ENCODE results near the gene EXOSC10.

Gene EXOSC10

DNA sequence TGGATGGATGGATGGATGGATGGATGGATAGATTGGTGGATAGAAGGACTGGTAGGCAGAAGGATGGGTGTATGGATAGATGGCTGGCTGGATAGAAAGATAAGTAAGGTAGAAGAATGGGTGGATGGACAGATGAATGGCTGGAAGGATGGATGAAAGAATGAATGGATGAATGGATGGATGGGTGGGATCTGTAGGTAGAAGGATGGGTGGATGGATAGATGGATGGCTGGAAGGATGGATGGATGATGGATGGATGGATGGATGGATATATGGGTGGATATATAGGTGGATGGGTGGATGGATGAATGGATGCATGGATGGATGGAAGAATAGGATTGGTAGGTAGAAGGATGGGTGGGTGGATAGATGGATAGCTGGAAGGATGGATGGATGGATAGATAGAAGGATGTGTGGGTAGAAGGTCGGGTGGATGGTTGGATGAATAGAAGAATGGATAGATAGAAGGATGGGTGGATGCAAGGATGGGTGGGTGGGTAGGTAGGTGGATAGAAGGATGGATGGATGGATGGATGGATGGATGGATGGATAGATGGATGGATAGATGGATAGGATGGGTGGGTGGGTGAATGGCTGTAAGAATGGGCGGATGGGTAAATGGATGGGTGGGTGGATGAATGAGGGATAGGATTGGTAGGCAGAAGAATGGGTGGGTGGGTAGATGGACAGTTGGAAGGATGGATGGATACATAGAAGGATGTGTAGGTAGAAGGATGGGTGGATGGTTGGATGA, 60.1 kb downstream of the EXOSC10 start (continued):
- no peak for TF ChIP-seq ZNF670 (tag by site-specific recombination; IDR thresholded peaks at IDR 0.05; ENCODE audit: low read depth)
- no peak for TF ChIP-seq ZNF624 (tag by site-specific recombination; IDR thresholded peaks at IDR 0.05)
- no peak for TF ChIP-seq ZNF157 (tag by site-specific recombination; IDR thresholded peaks at IDR 0.05)
- TF ChIP-seq, protein P1, sequence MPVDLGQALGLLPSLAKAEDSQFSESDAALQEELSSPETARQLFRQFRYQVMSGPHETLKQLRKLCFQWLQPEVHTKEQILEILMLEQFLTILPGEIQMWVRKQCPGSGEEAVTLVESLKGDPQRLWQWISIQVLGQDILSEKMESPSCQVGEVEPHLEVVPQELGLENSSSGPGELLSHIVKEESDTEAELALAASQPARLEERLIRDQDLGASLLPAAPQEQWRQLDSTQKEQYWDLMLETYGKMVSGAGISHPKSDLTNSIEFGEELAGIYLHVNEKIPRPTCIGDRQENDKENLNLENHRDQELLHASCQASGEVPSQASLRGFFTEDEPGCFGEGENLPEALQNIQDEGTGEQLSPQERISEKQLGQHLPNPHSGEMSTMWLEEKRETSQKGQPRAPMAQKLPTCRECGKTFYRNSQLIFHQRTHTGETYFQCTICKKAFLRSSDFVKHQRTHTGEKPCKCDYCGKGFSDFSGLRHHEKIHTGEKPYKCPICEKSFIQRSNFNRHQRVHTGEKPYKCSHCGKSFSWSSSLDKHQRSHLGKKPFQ (tag by site-specific recombination; IDR thresholded peaks at IDR 0.05) = no peak
- TF ChIP-seq, protein P2, sequence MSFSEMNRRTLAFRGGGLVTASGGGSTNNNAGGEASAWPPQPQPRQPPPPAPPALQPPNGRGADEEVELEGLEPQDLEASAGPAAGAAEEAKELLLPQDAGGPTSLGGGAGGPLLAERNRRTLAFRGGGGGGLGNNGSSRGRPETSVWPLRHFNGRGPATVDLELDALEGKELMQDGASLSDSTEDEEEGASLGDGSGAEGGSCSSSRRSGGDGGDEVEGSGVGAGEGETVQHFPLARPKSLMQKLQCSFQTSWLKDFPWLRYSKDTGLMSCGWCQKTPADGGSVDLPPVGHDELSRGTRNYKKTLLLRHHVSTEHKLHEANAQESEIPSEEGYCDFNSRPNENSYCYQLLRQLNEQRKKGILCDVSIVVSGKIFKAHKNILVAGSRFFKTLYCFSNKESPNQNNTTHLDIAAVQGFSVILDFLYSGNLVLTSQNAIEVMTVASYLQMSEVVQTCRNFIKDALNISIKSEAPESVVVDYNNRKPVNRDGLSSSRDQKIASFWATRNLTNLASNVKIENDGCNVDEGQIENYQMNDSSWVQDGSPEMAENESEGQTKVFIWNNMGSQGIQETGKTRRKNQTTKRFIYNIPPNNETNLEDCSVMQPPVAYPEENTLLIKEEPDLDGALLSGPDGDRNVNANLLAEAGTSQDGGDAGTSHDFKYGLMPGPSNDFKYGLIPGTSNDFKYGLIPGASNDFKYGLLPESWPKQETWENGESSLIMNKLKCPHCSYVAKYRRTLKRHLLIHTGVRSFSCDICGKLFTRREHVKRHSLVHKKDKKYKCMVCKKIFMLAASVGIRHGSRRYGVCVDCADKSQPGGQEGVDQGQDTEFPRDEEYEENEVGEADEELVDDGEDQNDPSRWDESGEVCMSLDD (tag by site-specific recombination; IDR thresholded peaks at IDR 0.05) = no peak
- TF ChIP-seq ZNF266 (tag by site-specific recombination; IDR thresholded peaks at IDR 0.05; ENCODE audit: low read depth) = 0 out of 2 replicates have a peak, but pooled peaks have one; percentile 28
- TF ChIP-seq ZNF544 (tag by site-specific recombination; IDR thresholded peaks at IDR 0.05) = no peak
- TF ChIP-seq ZBTB8A (tag by site-specific recombination; IDR thresholded peaks at IDR 0.05) = no peak
- no peak for TF ChIP-seq ZNF121 (tag by site-specific recombination; IDR thresholded peaks at IDR 0.05)
- no peak for TF ChIP-seq HOXA7 (CRISPR knock-in tag; IDR thresholded peaks at IDR 0.05; ENCODE audit: borderline replicate concordance)
- TF ChIP-seq ZNF366 (tag by site-specific recombination; conservative IDR thresholded peaks at IDR 0.05) = peak; percentile 97
- TF ChIP-seq ZNF354C (tag by site-specific recombination; IDR thresholded peaks at IDR 0.05; ENCODE audit: borderline replicate concordance, low read depth) = no peak
- TF ChIP-seq ZNF514 (tag by site-specific recombination; IDR thresholded peaks at IDR 0.05) = no peak
- TF ChIP-seq ZNF16 (tag by site-specific recombination; IDR thresholded peaks at IDR 0.05; ENCODE audit: low read depth) = no peak
- no peak for TF ChIP-seq ZNF19 (tag by site-specific recombination; IDR thresholded peaks at IDR 0.05; ENCODE audit: low read depth)
- no peak for TF ChIP-seq ZNF146 (tag by site-specific recombination; IDR thresholded peaks at IDR 0.05)
- TF ChIP-seq, protein P3, sequence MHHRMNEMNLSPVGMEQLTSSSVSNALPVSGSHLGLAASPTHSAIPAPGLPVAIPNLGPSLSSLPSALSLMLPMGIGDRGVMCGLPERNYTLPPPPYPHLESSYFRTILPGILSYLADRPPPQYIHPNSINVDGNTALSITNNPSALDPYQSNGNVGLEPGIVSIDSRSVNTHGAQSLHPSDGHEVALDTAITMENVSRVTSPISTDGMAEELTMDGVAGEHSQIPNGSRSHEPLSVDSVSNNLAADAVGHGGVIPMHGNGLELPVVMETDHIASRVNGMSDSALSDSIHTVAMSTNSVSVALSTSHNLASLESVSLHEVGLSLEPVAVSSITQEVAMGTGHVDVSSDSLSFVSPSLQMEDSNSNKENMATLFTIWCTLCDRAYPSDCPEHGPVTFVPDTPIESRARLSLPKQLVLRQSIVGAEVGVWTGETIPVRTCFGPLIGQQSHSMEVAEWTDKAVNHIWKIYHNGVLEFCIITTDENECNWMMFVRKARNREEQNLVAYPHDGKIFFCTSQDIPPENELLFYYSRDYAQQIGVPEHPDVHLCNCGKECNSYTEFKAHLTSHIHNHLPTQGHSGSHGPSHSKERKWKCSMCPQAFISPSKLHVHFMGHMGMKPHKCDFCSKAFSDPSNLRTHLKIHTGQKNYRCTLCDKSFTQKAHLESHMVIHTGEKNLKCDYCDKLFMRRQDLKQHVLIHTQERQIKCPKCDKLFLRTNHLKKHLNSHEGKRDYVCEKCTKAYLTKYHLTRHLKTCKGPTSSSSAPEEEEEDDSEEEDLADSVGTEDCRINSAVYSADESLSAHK (tag by site-specific recombination; IDR thresholded peaks at IDR 0.05) = no peak
- TF ChIP-seq ZNF10 (tag by site-specific recombination; IDR thresholded peaks at IDR 0.05) = no peak
- no peak for TF ChIP-seq ZSCAN16 (tag by site-specific recombination; IDR thresholded peaks at IDR 0.05)
- peak; percentile 77 for TF ChIP-seq EGR2 (tag by site-specific recombination; IDR thresholded peaks at IDR 0.05; ENCODE audit: low read depth)
- TF ChIP-seq IKZF3 (tag by site-specific recombination; IDR thresholded peaks at IDR 0.05) = no peak
- TF ChIP-seq, protein P4, sequence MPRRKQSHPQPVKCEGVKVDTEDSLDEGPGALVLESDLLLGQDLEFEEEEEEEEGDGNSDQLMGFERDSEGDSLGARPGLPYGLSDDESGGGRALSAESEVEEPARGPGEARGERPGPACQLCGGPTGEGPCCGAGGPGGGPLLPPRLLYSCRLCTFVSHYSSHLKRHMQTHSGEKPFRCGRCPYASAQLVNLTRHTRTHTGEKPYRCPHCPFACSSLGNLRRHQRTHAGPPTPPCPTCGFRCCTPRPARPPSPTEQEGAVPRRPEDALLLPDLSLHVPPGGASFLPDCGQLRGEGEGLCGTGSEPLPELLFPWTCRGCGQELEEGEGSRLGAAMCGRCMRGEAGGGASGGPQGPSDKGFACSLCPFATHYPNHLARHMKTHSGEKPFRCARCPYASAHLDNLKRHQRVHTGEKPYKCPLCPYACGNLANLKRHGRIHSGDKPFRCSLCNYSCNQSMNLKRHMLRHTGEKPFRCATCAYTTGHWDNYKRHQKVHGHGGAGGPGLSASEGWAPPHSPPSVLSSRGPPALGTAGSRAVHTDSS (tag by site-specific recombination; IDR thresholded peaks at IDR 0.05) = no peak
- TF ChIP-seq, protein P5, sequence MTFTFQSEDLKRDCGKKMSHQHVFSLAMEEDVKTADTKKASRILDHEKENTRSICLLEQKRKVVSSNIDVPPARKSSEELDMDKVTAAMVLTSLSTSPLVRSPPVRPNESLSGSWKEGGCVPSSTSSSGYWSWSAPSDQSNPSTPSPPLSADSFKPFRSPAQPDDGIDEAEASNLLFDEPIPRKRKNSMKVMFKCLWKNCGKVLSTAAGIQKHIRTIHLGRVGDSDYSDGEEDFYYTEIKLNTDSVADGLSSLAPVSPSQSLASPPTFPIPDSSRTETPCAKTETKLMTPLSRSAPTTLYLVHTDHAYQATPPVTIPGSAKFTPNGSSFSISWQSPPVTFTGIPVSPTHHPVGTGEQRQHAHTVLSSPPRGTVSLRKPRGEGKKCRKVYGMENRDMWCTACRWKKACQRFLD (tag by site-specific recombination; IDR thresholded peaks at IDR 0.05) = no peak
- TF ChIP-seq ZNF274 (IDR thresholded peaks at IDR 0.05; ENCODE audit: low read length) = no peak
- no peak for TF ChIP-seq ZNF274 (tag by site-specific recombination; IDR thresholded peaks at IDR 0.05; ENCODE audit: borderline replicate concordance)
- TF ChIP-seq ZNF341 (tag by site-specific recombination; IDR thresholded peaks at IDR 0.05; ENCODE audit: low read depth) = no peak
- no peak for TF ChIP-seq ZNF76 (tag by site-specific recombination; IDR thresholded peaks at IDR 0.05; ENCODE audit: borderline replicate concordance, low read depth)
- TF ChIP-seq ZNF510 (tag by site-specific recombination; IDR thresholded peaks at IDR 0.05; ENCODE audit: insufficient replicate concordance) = no peak
- TF ChIP-seq ZBTB1 (tag by site-specific recombination; IDR thresholded peaks at IDR 0.05) = no peak
- TF ChIP-seq GFI1B (tag by site-specific recombination; IDR thresholded peaks at IDR 0.05) = no peak
- TF ChIP-seq ZNF677 (tag by site-specific recombination; IDR thresholded peaks at IDR 0.05) = no peak

Measured in HEK293 (cell line).